ENCODE data around the gene PLXNA4.

- TF ChIP-seq EZH2 (IDR thresholded peaks at IDR 0.05; ENCODE audit: insufficient read depth, poor library complexity, severe bottlenecking) (no peak), EZH2phosphoT487 (IDR thresholded peaks at IDR 0.05; ENCODE audit: insufficient read depth, low read depth) (no peak)
These were observed 335.3 kb downstream of the PLXNA4 start for GRCh38 chr7:132240821-132241422.

Data from GM23248 (cell line).